Thyroid gland (tissue), 4 donors: ENCODE results near the gene C11orf24. TPM values are rescaled to one million over a fixed set of nuclear protein-coding genes. Genes with fewer than 3 reads are reported as not detected.
"Not testable (repeated sequence)": the region's sequence is repeated elsewhere in the genome, so short reads cannot be mapped to it uniquely, and the experiment has no call there.

Experiments used
- DNase-seq, 2 donors: peaks; one replicate each; pipeline ENCODE4 v3.0.0-alpha.2; 2019
- H3K27ac ChIP-seq, 3 donors: fragments of 200-600 bp; sonication (generic); 1 replicate in 2 of 3; 2 replicates in 1 of 3; pipeline ENCODE4 v1.5.1; 2016 to 2019; ENCODE audit warnings: mild to moderate bottlenecking in 1 of 3, moderate library complexity in 1 of 3
- H3K27me3 ChIP-seq: fragments of 200-600 bp; sonication (generic); one replicate; pipeline ENCODE4 v1.5.1; 2019
- H3K36me3 ChIP-seq, 2 donors: fragments of 200-600 bp; sonication (generic); one replicate each; pipeline ENCODE4 v1.5.1; 2016 to 2019
- H3K4me1 ChIP-seq, 2 donors: fragments of 200-600 bp; sonication (generic); one replicate each; pipeline ENCODE4 v1.5.1; 2017 to 2019
- H3K4me3 ChIP-seq, 3 donors: fragments of 200-600 bp; sonication (generic); replicated peaks in 1 of 3; 1 replicate in 2 of 3; 2 replicates in 1 of 3; pipeline ENCODE4 v1.5.1; 2016; ENCODE audit warnings: mild to moderate bottlenecking in 1 of 3
- H3K9me3 ChIP-seq: fragments of 200-600 bp; sonication (generic); one replicate; pipeline ENCODE4 v1.5.1; 2017
- CTCF ChIP-seq, 6 experiments: fragments of 200-600 bp in 3 of 6; fragments of 450-650 bp in 3 of 6; sonication (generic) in 3 of 6; IDR thresholded peaks; one replicate each; pipeline ENCODE4 v1.5.1; 2016 to 2019; ENCODE audit warnings: antibody characterized with exemption in 6 of 6, mild to moderate bottlenecking in 2 of 6, inconsistent platforms in 1 of 6, moderate library complexity in 1 of 6
- POLR2A ChIP-seq, 2 donors: fragments of 450-650 bp; IDR thresholded peaks; one replicate each; pipeline ENCODE4 v1.6.1; 2017; ENCODE audit warnings: antibody characterized with exemption in 2 of 2, mild to moderate bottlenecking in 2 of 2, moderate library complexity in 1 of 2
- WGBS, 2 donors: methylation state at CpG; one replicate each; pipeline ENCODE4 v1.1.5; 2017; 5-methylcytosine and 5-hydroxymethylcytosine counted together
- intact Hi-C: fragments of 100-400 bp; cut with DNase I; formaldehyde crosslinking; loops from one replicate; pipeline ENCODE4 v1.15.1; 2023
- total RNA-seq, 4 donors: library from RNA; depleted of rRNA; stranded (reverse); fragments of >200 nt; gene quantifications; one replicate each; pipeline ENCODE4 v1.2.3, GENCODE V29; 2016

The C11orf24 gene
- total RNA-seq, 4 donors from 2014 or later = 12.4 to 28.3 (median 24.4) TPM

DNA sequence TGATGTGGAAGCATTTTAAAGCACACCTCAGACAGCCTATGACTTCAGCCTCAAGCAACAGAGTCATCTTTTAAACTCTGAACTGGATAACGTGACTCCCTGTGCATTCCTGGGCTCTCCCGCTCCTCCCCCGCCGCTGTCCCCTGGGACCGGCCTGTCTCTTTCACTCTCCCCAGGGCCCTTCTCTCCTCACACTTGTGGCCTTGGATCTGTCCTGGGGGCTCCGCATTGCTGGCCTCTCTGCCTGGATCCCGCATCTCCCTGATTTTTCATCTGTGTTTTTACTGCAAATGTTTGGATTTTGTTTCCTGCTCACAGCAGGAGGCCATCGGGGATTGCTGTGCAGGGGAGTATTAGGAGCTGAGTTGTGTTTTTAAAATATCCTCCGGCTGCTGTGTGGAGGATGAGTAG is 15.4 kb downstream of the C11orf24 start:
- DNase-seq = no peak
- H3K9me3 ChIP-seq = no peaks in the 10 kb centered on the region
- TF ChIP-seq POLR2A (IDR thresholded peaks at IDR 0.05) (no peak), CTCF (IDR thresholded peaks at IDR 0.05) (no peak)
- intact Hi-C loops = loop anchor here (2.0 to 5.0 kb wide), 2 partner anchors 40 to 131 kb away; no protein-coding TSS in a partner anchor
- 50 to 53% methylated on average over 9 of the region's 9 CpGs for WGBS, 2 donors
- H3K4me3 ChIP-seq = no peak overlapping the region
- H3K27me3 ChIP-seq = no peaks in the 10 kb centered on the region
- peaks cover 0 to 2% of the 10 kb centered on the region in 2 donors for H3K36me3 ChIP-seq
- no peak overlapping the region for H3K27ac ChIP-seq
- peaks cover 0 to 5% of the 10 kb centered on the region in 2 donors for H3K4me1 ChIP-seq

DNA sequence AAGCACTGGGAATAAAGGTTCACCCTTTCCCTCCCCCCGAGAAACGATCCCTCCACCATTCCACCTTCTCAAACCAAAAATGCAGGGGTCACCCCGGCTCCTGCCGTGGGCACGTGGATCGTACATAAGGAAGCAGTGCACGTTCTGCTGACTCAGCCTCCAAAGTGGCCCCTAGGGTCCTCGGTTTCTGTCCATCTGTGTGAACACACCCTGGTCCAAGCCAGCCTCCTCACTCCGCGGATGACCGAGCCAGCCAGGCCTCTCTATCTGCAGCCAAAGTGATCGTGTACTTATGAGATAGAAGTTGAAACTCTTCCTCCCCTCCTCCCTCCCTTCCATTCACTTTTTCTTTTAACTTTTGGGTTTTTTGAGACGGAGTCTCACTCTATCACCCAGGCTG is 16.2 kb downstream of the C11orf24 start:
- Histone ChIP-seq H3K27ac (no peak overlapping the region), H3K27me3 (no peaks in the 10 kb centered on the region), H3K36me3 (no peaks in the 10 kb centered on the region), H3K4me3 (no peak overlapping the region), H3K9me3 (no peaks in the 10 kb centered on the region), H3K4me1 (peaks cover 0 to 5% of the 10 kb centered on the region in 2 donors)
- intact Hi-C loops = loop anchor here (5.0 kb wide), 1 partner anchor 132 kb away; no protein-coding TSS in a partner anchor
- TF ChIP-seq CTCF (IDR thresholded peaks at IDR 0.05) (no peak), POLR2A (IDR thresholded peaks at IDR 0.05) (no peak)
- DNase-seq = no peak
- 58 to 68% methylated on average over 13 of the region's 13 CpGs for WGBS, 2 donors

DNA sequence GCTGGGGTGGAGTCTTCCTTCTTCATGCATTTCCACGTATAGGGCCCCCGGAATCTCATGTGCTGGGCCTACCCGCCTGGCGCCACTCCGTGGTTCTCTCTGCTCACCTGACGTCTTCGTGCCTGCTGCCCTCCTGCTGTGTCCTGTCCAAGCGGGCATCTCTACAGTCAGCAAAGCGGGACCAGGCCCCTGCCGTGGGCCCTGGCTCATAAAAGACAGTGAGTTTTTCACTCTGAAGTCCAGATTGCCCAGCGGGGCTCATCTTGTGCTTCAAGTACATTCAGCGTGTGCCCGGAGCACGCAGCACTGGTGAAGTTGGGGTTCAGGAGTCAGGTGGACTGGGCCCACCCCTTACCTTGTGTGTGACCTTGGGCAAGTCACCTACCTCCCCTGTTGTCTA is 17.4 kb downstream of the C11orf24 start:
- peaks cover 0 to 5% of the 10 kb centered on the region in 2 donors for H3K4me1 ChIP-seq
- H3K27ac ChIP-seq = no peak overlapping the region
- H3K36me3 ChIP-seq = no peaks in the 10 kb centered on the region
- H3K27me3 ChIP-seq = no peaks in the 10 kb centered on the region
- WGBS, 2 donors = 93 to 98% methylated on average over 14 of the region's 14 CpGs
- TF ChIP-seq POLR2A (IDR thresholded peaks at IDR 0.05) = no peak
- TF ChIP-seq CTCF (IDR thresholded peaks at IDR 0.05) = no peak
- H3K9me3 ChIP-seq = no peaks in the 10 kb centered on the region
- no peak overlapping the region for H3K4me3 ChIP-seq
- DNase-seq = no peak
- intact Hi-C loops = no loop called here

DNA sequence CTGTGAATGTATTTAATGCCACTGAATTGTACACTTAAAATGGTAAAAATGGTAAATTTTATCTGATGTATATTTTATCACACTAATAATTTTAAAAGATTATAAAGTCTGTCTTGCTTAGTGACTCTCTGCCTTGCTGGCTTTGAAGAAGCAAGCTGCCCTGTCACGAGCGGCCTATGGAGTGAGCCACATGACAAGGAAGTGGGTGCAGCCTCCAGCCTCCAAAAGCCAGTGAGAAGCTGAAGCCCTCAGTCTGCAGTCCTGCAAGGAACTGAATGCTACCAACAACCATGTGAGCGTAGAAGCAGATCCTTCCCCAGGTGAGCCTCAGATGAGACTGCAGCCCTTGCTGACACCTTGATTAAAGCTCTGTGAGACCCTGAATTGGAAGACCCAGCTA is 20.0 kb downstream of the C11orf24 start:
- TF ChIP-seq CTCF (IDR thresholded peaks at IDR 0.05) (no peak), POLR2A (IDR thresholded peaks at IDR 0.05) (no peak)
- Histone ChIP-seq H3K4me3 (no peak overlapping the region), H3K36me3 (no peaks in the 10 kb centered on the region), H3K4me1 (no peaks in the 10 kb centered on the region), H3K9me3 (no peaks in the 10 kb centered on the region), H3K27me3 (no peaks in the 10 kb centered on the region), H3K27ac (no peak overlapping the region)
- intact Hi-C loops = no loop called here
- 90 to 92% methylated on average over 3 of the region's 3 CpGs for WGBS, 2 donors
- no peak for DNase-seq

GRCh38 chr11:68244912-68245311 is 26.9 kb downstream of the C11orf24 start:
- WGBS, 2 donors = 88 to 90% methylated on average over 5 of the region's 5 CpGs
- H3K4me3 ChIP-seq = not testable (repeated sequence)

GRCh38 chr11:68243847-68244246 is 27.9 kb downstream of the C11orf24 start:
- intact Hi-C loops, H3K4me3 ChIP-seq, H3K36me3 ChIP-seq, H3K9me3 ChIP-seq, DNase-seq, H3K4me1 ChIP-seq, H3K27ac ChIP-seq, H3K27me3 ChIP-seq: not testable (repeated sequence)
- 94 to 100% methylated on average over 1 of the region's 1 CpG for WGBS, 2 donors

More at GRCh38 chr11:68244912-68245311, 26.9 kb downstream of the C11orf24 start:
- DNase-seq, intact Hi-C loops, H3K36me3 ChIP-seq, H3K27ac ChIP-seq, H3K4me1 ChIP-seq, H3K27me3 ChIP-seq, H3K9me3 ChIP-seq: not testable (repeated sequence)
